MV-4-11 (cell line): Measurements from ENCODE around the gene OPTN.
"Not testable (repeated sequence)": the region's sequence is repeated elsewhere in the genome, so short reads cannot be mapped to it uniquely, and the experiment has no call there.

Source experiments
- DNase-seq: peaks from one replicate; lab custom pipeline; 2025; lab: John Stamatoyannopoulos, UW

Gene OPTN

DNA sequence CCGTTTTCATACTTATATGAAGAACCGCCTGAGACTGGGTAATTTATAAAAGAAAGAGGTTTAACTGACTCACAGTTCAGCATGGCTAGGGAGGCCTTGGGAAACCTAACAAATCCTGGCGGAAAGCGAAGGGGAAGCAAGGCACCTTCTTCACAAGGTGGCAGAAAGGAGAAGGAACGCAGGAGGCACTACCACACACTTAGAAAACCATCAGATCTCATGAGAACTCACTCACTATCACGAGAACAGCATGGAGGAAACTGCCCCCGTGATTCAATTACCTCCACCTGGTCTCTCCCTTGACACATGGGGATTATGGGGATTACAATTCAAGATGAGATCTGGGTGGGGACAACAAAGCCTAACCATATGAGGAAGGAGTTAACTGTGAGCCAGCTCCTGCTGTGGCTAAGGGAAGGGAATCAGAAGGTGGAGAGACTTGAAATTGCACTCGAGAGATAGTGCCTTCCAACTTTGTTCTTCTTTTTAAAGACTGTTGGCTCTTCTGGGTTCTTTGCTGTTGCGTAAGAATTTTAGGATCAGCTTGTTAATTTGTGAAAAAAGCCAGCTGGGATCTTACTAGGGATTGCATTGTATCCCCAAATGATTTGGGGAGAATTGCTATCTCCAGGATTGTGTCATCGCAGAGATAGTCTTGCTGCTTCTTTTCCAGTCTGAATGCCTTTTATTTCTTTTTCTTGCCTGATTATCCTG is 21.0 kb downstream of the OPTN start:
- peak; percentile 81 for DNase-seq

DNA sequence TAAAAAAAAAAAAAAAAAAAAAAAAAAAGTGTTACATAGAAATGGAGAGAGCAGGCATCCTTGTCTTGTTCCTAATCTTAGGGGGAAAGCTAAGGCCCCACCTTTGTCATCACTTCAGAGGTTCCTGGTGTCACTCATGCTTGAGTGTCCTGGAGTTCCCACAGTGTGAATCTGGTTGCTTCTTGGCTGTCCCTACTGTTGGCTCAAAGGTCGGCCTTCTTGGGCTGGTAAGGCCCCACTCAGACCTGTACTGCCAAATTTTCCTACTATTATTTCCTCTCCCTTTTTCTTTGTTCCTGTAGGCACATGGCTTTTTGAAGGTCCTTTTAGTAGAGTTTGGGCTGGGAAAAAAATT is 21.5 kb downstream of the OPTN start:
- no peak for DNase-seq

DNA sequence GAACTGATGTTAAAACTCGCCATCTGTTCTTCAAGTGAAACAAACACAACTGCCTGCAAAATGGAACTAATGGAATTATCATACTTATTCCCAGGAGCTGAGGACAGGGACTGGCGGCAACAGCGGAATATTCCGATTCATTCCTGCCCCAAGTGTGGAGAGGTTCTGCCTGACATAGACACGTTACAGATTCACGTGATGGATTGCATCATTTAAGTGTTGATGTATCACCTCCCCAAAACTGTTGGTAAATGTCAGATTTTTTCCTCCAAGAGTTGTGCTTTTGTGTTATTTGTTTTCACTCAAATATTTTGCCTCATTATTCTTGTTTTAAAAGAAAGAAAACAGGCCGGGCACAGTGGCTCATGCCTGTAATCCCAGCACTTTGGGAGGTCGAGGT is 36.7 kb downstream of the OPTN start:
- DNase-seq = no peak

DNA sequence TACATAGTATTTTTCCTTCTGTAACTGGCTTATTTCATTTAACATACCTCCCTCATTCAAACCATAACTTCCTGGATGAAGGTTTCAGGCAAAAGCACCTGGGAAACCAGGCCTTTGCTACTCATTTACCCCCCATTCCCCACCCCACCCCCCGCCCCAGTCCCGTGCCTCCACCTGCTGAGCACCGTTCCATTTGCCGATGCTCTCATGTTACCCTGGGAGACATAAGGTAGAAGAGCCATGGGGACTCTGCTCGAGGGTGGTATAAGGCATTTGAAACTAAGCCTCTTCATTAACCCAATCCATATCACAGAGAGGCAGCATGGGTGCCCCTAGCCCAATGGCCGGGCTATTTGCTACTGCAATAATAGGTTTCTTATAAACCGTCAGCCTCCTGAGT is 39.2 kb downstream of the OPTN start:
- DNase-seq = no peak

DNA sequence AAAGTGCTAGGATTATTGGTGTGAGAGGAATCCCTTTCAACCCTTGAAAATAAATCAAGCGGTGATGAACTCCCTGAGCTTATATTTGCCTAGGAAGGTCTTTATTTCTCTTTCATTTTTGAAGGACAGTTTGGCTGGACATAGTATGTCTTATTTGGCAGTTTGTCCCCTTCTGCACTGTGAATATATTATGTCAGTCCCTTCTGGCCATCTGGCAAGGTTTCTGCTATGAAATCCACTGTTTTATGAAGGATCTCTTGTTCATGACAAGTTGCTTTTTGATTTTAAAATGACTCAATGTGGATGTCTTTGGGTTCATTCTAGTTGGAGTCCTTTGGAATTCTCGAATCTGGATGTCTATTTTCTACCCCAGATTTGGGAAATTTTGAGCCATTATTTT is 39.7 kb downstream of the OPTN start:
- DNase-seq = no peak

DNA sequence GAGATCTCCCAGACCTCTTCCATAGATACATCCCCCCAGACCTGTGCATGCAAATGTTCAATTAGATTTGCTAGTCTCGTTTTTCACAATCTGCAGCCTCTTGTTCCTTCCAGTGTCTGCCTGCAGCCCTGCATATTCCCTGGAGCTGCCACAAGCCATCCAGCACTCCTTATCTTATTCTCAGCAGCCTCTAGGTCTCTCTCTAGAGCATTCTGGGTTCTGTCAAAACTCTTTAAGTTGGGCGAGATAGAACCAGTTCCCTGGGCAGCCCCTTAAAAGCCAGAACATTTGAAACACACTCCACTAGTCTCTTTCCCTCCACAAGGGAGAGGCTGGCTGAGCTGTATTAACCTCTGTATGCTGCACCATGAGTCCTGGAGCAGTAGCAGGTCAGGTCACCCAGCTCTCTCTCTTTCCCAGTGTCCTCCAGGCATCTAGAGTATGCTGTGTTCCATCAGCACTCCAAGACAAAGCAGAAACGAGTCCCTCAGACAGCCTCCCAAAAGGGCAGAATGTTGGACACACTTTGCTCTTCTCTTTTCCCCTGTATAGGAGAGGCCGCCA is 40.7 kb downstream of the OPTN start:
- DNase-seq = no peak

DNA sequence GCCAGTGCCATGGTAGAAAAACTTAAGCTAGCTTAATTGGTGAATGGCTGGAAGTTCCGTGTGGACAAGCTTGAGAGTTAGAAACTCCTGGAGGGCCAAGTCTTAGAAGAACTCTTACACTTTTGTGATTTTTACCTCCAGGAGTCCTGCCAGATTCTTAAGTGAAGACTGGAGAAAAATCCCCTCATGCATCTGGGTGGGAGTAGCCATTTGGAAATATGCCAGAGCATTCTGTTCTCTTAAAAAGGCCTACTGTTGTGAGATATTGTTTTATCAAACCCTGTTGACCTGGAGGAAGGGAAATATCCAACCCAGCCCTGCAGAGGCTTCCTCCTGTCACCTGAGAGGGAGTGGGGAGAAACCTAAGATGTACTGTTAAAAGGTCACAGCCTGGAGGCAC is 43.8 kb downstream of the OPTN start:
- DNase-seq = no peak

DNA sequence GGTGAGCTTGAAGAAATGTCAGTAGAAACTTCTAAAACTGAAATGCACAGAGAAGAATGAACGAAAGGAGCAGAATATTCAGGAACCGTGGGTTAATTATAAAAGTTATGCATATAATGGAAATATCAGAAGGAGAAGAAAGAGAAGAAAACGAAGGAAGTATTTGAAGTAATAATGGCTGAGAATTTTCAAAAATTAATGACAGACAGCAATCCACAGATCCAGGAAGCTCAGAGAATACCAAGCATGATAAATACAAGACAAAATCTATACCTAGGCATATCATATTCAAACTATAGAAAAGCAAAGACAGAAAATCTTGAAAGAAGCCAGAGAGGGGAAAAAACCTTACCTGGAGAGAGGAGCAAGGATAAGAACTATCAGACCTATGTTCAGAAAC is 44.9 kb downstream of the OPTN start:
- DNase-seq = no peak

DNA sequence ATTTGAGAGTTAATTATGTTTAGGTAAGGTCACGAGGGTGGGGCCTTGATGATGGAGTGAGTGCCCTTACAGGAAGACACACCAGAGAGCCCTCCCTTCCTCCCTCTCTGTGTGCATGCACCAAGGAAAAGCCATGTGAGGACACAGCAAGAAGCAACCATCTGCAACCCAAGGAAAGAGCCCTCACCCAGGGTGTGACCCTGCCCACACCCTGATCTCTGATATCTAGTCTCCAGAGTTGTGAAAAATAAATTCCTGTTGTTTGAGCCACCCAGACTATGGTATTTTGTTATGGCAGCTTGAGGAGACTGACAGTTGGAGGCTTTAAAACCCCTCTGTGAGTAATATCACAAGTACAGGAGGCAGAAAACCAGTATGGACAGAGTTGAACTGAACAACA is 46.4 kb downstream of the OPTN start:
- no peak for DNase-seq

DNA sequence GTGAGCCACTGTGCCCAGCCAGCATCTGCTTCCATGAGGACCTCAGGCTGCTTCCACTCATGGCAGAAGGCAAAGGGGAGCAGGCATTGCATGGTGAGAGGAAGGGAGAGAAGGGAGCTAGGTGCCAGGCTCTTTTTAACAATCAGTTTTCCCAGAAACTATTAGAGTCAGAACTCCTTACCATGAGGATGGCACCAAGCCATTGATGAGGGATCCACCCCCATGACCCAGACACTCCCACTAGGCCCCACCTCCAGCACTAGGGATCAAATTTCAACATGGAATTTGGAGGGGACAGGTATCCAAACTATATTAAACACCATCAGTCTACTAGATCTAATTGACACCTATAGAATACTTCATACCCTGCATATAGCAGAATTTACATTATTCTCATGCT is 47.2 kb downstream of the OPTN start:
- DNase-seq = no peak

DNA sequence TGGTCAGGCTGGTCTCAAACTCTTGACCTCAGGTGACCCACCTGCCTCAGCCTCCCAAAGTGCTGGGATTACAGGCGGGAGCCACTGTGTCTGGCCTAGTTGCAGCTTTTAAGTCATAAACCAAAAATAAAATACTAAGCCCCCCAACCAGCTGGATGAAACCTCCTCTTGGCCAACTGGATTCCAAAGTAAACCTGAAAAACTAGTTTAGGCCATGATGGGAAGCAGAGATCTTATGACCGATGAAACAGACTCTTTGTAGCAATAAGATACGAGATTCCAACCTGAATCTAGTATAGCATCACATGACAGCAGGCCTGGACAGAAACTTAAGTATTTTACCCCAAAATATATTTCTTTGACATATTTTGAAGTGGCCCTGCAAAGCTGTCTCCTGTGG is 52.3 kb downstream of the OPTN start:
- DNase-seq = no peak

DNA sequence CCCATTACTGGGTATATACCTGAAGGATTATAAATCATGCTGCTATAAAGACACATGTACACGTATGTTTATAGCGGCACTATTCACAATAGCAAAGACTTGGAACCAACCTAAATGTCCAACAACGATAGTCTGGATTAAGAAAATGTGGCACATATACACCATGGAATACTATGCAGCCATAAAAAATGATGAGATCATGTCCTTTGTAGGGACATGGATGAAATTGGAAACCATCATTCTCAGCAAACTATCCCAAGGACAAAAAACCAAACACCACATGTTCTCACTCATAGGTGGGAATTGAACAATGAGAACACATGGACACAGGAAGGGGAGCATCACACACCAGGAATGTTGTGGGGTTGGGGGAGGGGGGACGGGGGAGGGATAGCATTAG is 55.9 kb downstream of the OPTN start:
- not testable (repeated sequence) for DNase-seq

DNA sequence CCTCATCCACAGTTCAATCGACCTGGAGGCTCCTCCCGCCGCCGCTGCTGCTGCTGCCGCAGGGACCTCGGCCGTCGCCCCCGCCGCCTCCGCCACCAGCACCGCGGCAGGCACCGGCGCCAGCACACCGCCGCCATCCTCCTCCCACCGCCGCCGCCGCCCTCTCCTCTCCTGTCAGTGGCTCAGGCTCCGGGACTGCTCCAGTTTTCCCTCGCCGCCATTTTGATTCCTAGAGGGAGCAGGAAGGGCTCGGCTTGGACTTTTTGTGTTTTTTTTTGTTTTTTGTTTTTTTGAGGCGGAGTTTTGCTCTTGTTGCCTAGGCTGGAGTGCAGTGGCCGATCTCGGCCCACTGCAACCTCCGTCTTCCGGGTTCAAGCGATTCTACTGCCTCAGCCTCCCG is 58.4 kb downstream of the OPTN start:
- DNase-seq = no peak

DNA sequence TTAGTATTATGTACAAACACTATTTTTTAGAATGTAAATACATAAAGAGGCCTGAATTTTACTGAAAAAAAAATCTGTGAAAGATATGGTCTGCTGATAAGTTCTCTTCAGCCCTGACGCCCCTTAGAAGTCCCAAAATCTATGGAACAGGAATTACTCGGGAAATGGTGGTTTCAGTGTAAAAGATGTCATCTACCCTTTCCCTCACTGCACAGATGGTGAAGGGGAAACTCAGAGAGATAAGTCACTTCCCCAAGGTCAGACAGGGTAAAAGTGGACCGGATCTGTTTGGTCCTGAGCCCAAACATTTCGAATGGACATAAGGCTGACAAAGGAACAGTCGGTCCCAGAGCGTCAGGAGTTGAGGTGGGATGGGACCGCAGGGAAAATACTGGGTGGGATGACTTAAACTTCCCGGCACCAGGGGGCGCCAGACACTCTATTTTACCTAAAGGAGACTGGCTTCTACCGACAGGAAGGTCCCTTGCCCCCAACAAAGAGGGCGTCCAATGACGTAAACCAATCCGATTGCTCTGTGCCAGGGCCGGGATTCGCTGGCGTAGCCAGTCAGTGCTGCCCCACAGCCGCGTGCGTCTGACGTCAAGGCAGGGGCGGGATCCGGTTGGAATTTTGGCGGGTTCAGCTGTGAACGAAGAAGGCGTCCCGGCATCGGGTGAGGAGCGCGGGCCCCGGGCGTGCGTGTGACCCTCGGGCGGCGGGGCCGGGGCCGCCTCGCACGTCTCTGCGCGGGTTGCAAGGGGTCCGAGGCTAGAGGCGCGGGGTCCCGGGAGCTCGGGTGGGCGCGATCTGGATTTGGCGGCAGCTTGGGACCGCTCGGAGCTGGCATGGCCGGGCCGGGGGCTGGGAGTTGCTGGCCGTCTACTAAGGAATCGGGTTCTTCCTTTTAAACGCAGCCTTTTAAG is 61.2 kb downstream of the OPTN start, which contains the start of gene MCM10:
TSS of gene MCM10 (plus strand) at position 625 of the 923 bp plus-strand sequence. CDS start 2,645 bp downstream, outside the sequence.
- DNase-seq = peak; percentile 99

DNA sequence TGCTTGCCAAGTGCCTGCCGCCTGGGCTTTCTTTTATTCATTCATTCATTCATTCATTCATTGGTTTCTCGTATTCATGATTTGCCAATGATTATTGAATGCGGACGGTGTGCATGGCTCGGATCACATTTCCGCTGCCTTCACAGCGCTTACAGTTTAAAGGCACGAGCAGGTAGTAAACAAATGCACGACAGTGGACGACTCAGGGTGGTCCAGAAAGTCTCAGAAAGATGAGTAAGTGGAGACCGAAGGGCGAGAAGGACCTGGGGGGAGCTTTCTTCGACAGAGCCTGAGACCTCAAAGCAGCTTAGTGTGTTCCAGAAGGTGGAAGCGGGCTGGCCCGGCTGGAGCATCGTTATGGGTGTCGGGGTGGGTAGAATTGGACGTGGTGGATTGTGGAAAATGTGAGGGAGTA is 61.9 kb downstream of the OPTN start:
- no peak for DNase-seq

DNA sequence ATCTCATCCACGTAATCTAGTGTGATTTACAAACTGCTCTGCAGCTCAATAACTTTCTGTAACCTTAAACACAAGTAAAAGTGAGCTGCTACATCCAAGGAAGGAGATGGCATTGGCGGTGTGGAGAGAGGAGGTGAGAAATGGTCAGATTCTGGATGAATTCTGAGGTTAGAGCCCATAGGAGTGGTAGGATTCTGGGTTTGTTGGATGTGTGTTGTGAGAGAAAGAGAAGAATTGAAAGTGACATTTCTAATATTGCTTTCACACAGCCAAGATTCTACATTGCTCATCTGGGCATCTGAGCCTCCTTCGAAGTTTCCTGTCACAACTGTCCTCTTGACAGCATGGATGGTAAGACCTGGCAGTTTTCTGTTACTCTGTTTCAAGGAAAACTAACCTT is 63.9 kb downstream of the OPTN start:
- DNase-seq = no peak

DNA sequence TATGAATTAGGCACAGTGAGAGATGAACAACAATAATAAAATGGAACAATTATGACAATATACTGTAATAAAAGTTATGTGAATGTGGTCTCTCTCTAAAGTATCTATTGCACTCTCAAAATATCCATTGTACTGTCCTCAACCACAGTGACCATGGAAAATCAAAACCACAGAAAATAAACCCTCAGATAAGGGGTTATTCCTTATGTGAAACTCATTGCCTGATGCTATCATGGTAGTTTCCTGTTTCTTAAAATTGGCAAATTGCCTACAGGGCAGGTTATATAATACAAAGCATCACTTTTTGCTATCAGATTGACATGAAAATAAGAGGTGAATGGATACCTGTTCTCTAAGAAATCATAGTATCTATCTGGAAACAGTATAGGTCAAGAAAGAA is 65.2 kb downstream of the OPTN start:
- DNase-seq = peak; percentile 10

DNA sequence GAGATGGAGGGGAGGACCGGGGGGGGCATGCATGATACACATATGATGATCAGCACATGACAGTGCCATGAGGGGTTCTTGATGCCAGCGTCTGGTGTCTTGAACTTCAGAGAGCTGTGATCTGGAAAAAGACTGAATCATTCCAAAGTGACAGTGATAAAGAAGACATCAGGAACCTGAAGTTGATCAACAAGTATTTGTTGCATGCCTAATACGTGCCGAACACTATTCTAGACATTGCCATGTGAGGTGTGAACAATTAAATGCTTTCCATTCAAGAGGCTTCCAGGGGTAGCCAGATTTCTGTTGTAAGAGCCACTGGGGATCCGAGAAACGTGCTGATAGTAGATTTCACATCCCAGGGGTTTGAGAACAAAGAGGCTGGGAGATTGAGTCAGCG is 67.6 kb downstream of the OPTN start:
- DNase-seq = no peak

DNA sequence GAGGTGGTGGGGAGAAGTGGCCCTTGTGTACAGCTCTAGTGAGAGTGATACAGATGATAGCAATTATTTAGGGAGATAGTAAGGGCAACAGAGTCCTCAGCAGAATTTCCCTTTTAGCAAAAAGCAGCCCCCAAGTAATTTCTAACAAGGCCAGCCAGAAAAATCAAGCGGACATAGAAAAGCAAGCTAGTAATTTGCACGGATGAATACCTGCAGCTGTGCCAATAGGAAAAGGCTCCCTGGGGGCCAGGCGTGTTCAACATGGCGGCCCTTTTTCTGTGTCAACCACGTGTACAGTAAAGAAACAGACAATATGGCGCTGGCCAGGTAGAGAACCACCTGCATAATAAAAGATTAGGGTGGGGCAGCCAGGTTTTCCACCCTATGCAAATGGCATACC is 68.8 kb downstream of the OPTN start:
- no peak for DNase-seq

DNA sequence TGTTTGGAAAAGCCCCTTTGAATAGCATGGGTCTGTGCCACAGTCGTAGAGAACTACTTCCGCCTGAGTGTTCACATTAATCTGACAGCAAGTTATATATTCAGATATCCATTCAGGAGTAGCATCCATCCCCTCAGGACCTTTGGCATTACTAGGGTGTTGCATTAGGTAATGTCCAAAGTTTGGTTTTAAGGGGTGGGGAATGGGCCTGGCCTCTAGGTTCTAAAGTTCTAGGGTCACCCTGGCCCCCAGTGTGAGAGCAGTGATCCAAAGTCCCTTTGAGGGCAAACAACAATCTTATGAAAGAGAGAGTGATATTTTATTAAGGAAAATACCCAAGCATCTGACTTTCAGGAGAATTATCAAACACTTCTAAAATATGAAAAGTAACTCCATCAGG is 73.7 kb downstream of the OPTN start:
- no peak for DNase-seq

DNA sequence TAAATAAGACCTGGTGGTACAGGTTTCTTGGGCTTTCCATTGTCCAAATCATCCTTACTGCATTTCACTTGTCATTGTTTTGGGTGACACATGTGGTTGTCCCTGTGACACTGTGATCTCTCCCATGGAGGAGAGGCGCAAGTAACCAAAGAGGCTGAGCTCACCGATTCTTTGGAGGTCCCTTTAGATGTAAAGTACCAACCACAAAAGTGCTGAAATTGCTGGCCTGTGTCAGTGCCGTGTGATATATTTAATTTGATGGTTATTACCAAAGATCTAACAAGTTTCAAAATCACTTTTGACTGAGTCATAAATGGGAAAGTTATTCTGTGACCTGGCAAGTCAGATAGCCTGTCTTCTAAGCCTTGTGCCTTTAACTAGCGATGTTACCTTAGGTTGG is 80.8 kb downstream of the OPTN start:
- no peak for DNase-seq

DNA sequence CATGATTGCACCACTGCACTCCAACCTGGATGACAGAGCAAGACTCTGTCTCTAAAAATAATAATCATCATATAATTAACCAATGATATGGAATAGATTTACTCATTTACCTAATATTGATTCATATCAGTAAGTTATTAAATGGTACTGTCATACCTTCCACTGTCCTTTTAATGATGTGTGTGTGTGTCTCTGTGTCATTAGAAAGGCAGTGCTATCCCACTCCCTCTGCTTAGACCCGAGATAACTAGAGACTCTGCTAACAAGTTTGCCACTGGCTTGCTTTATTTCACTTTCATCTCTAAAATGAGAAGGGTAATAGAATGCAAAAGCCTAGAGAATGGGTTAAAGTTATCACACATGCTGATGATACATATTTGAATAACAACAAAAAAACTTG is 82.5 kb downstream of the OPTN start:
- no peak for DNase-seq

DNA sequence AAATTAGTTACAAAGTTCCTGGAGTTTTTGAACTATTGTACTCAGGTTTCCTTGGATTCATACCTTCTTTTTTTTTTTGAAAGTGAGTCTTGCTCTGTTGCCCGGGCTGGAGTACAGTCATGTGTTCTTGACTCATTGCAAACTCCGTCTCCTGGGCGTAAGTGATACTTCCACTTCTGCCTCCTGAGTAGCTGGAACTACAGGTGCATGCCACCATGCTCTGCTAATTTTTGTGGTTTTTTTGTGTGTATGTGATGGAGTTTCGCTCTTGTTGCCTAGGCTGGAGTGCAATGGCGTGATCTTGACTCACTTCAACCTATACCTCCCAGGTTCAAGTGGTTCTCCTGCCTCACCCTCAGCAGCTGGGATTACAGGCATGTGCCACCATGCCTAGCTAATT is 83.7 kb downstream of the OPTN start:
- no peak for DNase-seq
